GM21423 (cell line): Measurements from ENCODE around the gene CFAP92.

Source experiments
- ATAC-seq: cut with Tn5 transposase; IDR thresholded peaks from one replicate; pipeline ENCODE4 v1.9.1; 2021; ENCODE audit warnings: mild to moderate bottlenecking, moderate library complexity; ENCODE audit not compliant: unreplicated experiment

The CFAP92 gene

DNA sequence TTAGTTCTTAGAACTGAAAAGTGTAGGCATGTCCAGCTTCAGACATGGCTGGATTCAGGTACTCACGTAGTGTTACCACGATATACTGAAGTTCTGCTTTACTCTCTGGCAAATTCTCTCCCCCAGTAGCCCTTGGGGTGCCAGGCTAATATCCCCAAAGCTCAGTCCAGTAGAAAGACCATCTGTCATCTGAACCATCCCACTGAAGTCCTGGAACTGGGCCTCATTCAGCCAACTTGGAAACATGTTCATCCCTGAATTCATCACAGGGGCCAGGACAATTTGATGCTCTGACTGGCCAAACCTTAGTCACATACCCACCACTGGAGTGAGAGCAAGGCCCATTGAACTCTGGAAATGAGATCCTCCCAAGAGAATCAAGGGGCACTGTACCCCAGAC lies 15.4 kb upstream of the CFAP92 start:
- ATAC-seq: no peak

DNA sequence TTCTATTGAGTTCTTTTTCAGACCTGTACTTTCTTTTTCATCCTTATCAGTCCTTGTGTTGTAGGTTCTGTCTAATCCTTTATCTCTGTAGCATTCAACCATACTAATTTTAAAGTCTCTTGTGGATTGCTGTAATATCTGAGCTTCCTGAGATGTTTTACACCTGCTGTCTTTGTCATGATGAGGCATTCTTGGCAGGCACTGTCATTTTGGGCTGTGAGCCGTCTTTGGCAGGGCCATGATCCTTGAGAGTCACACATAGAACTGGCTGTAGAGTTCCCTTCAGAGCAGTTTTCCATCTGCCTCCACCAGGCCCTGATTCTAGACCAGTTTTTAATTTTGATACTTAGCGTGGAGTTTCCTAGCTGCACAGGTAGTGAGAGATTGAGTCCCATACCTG lies 13.9 kb upstream of the CFAP92 start:
- ATAC-seq: no peak

- no peak for ATAC-seq
Measured at GRCh38 chr3:129006864-129007263, 13.0 kb upstream of the CFAP92 start.

DNA sequence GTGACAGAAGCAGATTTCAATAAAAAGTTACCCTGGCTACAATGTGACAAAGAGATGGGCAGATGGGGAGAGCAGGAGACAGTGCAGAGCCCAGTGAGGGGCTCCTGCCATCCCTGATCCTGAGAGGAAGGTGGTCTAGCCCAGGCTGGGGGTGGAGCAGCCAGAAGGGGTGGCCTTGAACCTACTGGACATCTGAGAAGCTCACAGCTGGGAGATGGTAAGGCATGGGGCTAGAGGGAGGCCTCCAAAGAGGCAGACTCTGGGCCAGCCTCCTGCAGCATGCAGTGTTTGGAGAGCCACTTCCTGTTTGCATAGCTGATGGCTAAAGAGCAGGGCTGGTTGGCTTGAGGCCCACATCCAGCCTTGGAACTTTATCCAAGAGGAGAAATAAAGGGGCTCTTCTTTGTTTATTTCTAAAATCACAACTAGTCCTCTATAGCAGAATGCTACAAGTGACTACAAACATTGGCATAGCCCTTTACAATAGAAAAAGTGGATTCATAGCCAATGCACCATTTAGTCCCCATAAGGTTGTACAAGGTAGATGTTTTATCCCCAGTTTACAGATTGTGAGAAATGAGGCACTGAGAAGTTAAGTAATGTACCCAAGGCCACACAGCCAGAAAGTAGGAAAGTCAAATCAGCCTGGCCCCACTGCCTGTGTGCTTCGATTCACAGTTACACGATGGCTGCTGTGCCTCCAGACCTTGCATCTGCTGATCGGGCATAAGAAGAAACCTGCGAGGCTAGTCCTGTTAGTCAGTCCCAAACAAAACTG lies 11.8 kb upstream of the CFAP92 start:
- no peak for ATAC-seq

GRCh38 chr3:129004639-129005295 lies 10.9 kb upstream of the CFAP92 start:
- ATAC-seq: no peak

DNA sequence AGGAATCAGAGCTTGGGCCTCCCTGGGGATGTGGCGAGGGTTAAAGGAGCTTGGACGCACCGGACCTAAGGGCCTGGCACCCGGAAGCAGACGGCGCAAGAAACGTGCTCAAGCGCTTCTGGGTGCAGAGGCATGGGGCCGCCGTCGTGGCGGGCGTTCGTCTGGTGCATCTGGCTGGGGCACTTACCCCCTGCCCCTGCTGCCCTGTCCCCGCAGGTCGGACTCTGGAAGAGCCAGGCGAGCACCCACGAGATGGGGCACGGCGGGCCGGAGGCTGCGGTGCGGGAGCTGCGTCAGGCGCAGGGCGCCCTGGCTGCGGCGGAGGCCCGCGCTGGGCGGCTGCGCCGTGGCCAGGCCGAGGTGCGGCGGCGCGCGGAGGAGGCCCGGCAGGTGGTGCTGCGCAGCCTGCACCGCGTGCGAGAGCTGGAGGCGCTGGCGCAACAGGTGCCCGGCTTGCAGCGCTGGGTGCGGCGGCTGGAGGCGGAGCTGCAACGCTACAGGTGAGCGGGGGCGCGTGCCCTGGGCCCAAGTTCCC lies 9.8 kb upstream of the CFAP92 start:
- no peak for ATAC-seq

DNA sequence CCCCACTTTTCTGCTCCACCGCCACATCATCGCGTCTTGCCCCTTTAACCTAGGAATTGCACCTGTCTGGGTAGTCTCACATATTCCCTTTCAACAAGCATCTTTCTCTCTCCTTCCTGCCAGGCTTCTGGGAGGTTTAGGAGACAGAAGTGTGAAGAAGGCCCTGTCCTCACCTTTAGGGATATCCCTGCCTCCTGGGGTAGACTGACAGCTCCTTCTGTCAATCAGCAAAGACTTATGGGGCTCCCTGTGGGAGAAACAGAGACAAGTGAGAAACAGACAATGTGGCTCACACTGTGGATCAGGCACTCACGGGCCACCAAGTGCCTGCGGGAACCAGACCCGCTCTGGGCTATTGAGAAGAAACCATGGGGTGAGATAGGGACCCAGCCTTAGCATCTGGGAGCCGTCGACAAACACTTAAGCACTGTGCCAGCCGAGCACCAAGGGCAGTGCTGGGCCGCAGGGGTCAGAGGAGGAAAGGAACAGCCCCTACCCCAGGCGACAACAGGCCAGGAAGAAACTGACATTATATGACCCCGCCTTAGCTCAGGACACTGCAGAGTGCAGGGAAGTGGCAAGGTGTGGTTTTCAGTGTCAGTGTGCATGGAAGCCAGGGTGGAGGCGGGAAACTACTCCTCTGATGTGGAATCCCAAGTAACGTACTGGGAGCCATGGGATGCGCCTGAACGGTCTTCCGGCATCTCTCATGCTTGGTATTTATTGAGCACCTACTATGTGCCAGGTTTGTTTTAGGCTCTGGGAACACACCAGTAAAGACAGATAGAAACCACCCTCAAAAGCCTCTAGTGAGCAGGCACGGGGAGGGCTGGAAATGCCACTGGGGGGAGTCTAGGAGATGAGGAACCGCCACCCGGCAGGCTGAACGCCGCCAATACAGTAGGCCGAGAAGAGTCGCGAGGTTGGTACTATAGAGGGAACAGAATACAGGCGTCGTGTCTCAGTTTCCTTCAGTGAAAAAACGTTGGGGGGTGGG lies 9.0 kb upstream of the CFAP92 start:
- no peak for ATAC-seq

GRCh38 chr3:129001806-129002572 lies 8.1 kb upstream of the CFAP92 start:
- ATAC-seq: no peak

DNA sequence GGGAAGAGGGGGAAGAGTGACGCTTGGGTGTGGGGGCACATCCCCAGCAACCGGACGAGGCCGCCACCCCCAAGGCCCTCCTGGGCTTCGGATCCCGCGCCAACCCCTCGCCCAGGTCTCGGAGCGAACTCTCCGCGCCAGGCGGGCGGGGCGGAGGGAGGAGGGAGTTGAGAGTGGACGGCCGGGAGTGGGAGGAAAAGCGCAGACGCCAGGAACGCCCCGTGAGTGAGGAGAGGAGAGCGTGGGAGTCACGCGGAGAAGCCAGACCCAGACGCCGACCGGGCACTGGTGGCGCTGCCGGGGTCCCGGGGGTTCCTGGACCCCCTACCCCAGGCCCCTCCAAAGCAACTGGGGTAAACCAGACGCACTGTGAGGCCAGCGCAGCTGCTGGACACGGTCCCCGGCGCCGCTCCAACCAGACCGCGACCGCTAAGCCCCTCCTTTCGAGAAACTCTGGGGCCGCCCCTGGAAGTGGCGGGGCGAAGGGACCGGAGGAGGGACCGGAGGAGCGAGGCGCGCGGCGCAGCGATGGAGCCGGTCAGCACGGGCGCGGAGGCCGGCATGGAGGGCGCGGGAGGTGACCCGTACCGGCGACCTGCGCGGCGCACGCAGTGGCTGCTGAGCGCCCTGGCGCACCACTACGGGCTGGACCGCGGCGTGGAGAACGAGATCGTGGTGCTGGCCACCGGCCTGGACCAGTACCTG lies 7.4 kb upstream of the CFAP92 start, which contains the start of gene EFCC1:
EFCC1 (plus strand) TSS at position 204 of the 705 bp plus-strand sequence; CDS start at position 529, 325 bp downstream.
- ATAC-seq: no peak

GRCh38 chr3:129000742-129001100 lies 6.8 kb upstream of the CFAP92 start:
- no peak for ATAC-seq

GRCh38 chr3:128999102-128999501 lies 5.2 kb upstream of the CFAP92 start:
- ATAC-seq: no peak

GRCh38 chr3:128998561-128998960 lies 4.7 kb upstream of the CFAP92 start:
- no peak for ATAC-seq

DNA sequence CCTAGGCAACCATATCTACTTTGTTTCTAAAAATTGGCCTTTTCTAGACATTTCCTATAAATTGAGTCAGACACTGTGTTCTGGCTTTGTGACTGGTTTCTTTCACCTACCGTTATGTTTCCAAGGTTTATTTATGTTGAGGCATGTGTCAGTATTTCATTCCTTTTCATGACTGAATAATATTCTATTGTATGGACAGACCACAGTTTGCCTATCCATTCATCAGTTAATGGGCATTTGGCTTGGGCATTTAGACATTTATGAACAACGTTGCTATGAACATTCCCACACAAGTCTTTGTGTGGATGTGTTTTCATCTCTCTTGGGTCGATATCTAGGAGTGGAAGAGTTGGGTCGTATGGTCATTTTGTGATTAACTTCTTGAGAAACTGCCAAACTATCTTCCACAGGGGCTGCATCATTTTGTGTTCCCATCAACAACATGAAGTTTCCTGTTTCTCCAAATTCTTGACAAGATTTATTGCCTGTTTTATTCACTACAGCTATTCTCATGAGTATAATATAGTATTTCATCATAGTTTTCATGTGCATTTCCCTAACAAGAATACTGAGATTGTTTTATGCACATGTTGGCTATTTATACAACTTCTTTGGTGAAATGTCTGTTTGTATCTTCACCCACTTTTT lies 3.7 kb upstream of the CFAP92 start:
- no peak for ATAC-seq

DNA sequence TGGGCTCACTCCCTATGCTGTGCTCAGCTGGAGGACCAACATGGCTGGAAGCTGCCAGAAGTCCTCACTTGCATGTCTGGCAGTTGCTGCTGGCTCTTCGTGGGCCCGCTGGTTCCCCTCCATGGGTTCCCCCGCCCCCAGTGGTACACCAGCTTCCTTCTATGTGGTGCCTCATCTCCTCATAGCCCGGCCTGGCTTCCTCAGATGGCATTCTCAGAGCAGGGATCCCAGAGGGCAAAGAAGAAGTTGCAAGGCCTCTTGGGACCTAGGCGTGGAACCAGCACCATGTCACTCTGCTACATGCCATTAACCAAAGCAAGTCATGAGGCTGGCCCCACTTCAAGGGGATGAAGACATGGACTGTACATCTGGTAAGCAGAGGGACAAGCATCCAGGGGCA lies 2.9 kb upstream of the CFAP92 start:
- no peak for ATAC-seq

GRCh38 chr3:128996200-128996599 lies 2.3 kb upstream of the CFAP92 start:
- no peak for ATAC-seq

GRCh38 chr3:128995737-128996136 lies 1.9 kb upstream of the CFAP92 start:
- ATAC-seq: no peak

DNA sequence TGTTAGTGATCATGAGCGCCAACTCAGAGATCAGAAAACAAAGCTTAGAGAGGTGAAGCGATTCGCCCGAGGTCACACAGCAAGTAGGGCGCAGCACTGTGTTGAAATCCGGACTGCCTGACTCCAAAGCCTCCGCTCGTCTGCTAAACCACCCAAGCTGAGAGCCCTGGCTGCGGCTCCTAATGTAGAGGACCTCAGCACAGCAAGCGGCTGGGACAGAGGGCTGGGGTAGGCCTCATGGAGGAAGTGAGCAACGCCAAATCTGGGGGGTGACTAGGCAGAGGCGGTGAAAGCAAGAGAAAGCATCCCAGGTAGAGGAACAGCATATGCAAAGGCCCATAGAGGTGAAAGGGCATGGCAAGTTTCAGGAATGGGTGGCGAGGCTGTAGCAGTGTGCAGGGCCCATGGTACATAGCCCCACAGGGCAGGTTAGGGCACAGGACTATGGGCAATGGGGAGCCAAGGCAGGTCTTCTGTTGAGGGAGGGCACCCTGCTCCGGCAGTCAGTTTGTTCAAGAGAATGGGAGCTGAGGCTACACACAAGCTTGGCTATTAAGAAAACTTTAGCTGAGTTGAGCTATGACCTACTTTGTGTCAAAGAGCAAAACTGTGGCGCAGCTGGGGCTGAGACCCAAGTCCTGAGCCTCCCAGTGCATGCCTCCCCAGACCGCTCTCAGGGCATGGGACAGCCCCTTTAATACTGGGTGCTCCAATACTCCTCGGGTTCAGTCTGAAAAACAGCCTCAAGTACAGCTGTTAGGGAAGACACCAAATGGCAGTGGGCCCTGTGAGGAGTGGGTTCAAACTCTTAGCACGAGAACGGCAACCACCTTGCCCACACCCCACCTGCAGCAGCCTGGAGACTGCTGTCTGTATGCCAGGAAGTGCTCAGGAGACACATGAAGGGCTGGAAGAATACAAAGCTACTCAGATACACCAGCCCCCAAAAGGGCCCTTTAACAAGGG lies 988 bp upstream of the CFAP92 start:
- no peak for ATAC-seq

GRCh38 chr3:128994173-128994512 lies 267 bp upstream of the CFAP92 start:
- ATAC-seq: no peak
